ENCODE data around the gene PEDS1. TPM values are rescaled to one million over a fixed set of nuclear protein-coding genes. Genes with fewer than 3 reads are reported as not detected.
A peak's percentile ranks its signal among the peaks of the same experiment; 100 is the strongest.

The PEDS1 gene
- total RNA-seq, 1 donor from 2014 or later = 26.3 TPM

GRCh38 chr20:50127587-50128519 is 25.7 kb downstream of the PEDS1 start:
- peaks cover 61% of the 10 kb centered on the region for H3K36me3 Mint-ChIP-seq (ENCODE audit: low read depth)
- H3K9me3 Mint-ChIP-seq = no peaks in the 10 kb centered on the region
- intact Hi-C loops (cut with micrococcal nuclease) = no loop called here
- no peak overlapping the region for H3K27ac Mint-ChIP-seq
- H3K4me3 Mint-ChIP-seq = no peak overlapping the region
- peaks cover 6% of the 10 kb centered on the region for H3K4me1 Mint-ChIP-seq
- no peak for DNase-seq
- no peaks in the 10 kb centered on the region for H3K27me3 Mint-ChIP-seq

GRCh38 chr20:50126662-50127061 is 26.9 kb downstream of the PEDS1 start:
- peaks cover 6% of the 10 kb centered on the region for H3K4me1 Mint-ChIP-seq
- H3K27ac Mint-ChIP-seq = peak overlapping the region; percentile 48
- no peak overlapping the region for H3K4me3 Mint-ChIP-seq
- H3K27me3 Mint-ChIP-seq = no peaks in the 10 kb centered on the region
- intact Hi-C loops (cut with micrococcal nuclease) = no loop called here
- H3K9me3 Mint-ChIP-seq = no peaks in the 10 kb centered on the region
- peaks cover 67% of the 10 kb centered on the region for H3K36me3 Mint-ChIP-seq (ENCODE audit: low read depth)
- no peak for DNase-seq

- no peaks in the 10 kb centered on the region for H3K27me3 Mint-ChIP-seq
- peaks cover 4% of the 10 kb centered on the region for H3K4me1 Mint-ChIP-seq
- no peak overlapping the region for H3K4me3 Mint-ChIP-seq
- DNase-seq = no peak
- no peaks in the 10 kb centered on the region for H3K9me3 Mint-ChIP-seq
- intact Hi-C loops (cut with micrococcal nuclease) = no loop called here
- H3K36me3 Mint-ChIP-seq (ENCODE audit: low read depth) = peaks cover 56% of the 10 kb centered on the region
- no peak overlapping the region for H3K27ac Mint-ChIP-seq
Observed at GRCh38 chr20:50125279-50125678, 28.2 kb downstream of the PEDS1 start.

GRCh38 chr20:50124496-50124895 is 29.0 kb downstream of the PEDS1 start:
- no peaks in the 10 kb centered on the region for H3K27me3 Mint-ChIP-seq
- intact Hi-C loops (cut with micrococcal nuclease) = no loop called here
- peaks cover 52% of the 10 kb centered on the region for H3K36me3 Mint-ChIP-seq (ENCODE audit: low read depth)
- no peak overlapping the region for H3K4me3 Mint-ChIP-seq
- no peaks in the 10 kb centered on the region for H3K9me3 Mint-ChIP-seq
- H3K27ac Mint-ChIP-seq = no peak overlapping the region
- DNase-seq = no peak
- H3K4me1 Mint-ChIP-seq = peaks cover 4% of the 10 kb centered on the region

GRCh38 chr20:50123418-50123817 is 30.1 kb downstream of the PEDS1 start:
- no peak overlapping the region for H3K4me3 Mint-ChIP-seq
- H3K4me1 Mint-ChIP-seq = peaks cover 4% of the 10 kb centered on the region
- H3K36me3 Mint-ChIP-seq (ENCODE audit: low read depth) = peaks cover 46% of the 10 kb centered on the region
- no peaks in the 10 kb centered on the region for H3K27me3 Mint-ChIP-seq
- no peak overlapping the region for H3K27ac Mint-ChIP-seq
- no peak for DNase-seq
- H3K9me3 Mint-ChIP-seq = no peaks in the 10 kb centered on the region
- intact Hi-C loops (cut with micrococcal nuclease) = no loop called here

GRCh38 chr20:50122763-50123162 is 30.8 kb downstream of the PEDS1 start:
- Mint-ChIP-seq H3K36me3 (ENCODE audit: low read depth) (peaks cover 41% of the 10 kb centered on the region), H3K27ac (no peak overlapping the region), H3K4me3 (no peak overlapping the region), H3K4me1 (peaks cover 4% of the 10 kb centered on the region), H3K9me3 (no peaks in the 10 kb centered on the region), H3K27me3 (no peaks in the 10 kb centered on the region)
- intact Hi-C loops (cut with micrococcal nuclease) = no loop called here
- no peak for DNase-seq

GRCh38 chr20:50121858-50122271 is 31.7 kb downstream of the PEDS1 start:
- Mint-ChIP-seq H3K4me1 (peaks cover 5% of the 10 kb centered on the region), H3K9me3 (no peaks in the 10 kb centered on the region), H3K36me3 (ENCODE audit: low read depth) (peaks cover 34% of the 10 kb centered on the region), H3K27ac (no peak overlapping the region), H3K27me3 (no peaks in the 10 kb centered on the region), H3K4me3 (no peak overlapping the region)
- intact Hi-C loops (cut with micrococcal nuclease) = loop anchor here (1.0 kb wide), 1 partner anchor 47 kb away; no protein-coding TSS in a partner anchor
- no peak for DNase-seq

GRCh38 chr20:50120935-50121693 is 32.4 kb downstream of the PEDS1 start:
- intact Hi-C loops (cut with micrococcal nuclease) = loop anchor here (1.0 kb wide), 1 partner anchor 48 kb away; no protein-coding TSS in a partner anchor
- peak; percentile 85 for DNase-seq
- H3K4me3 Mint-ChIP-seq = no peak overlapping the region
- H3K36me3 Mint-ChIP-seq (ENCODE audit: low read depth) = peaks cover 30% of the 10 kb centered on the region
- H3K4me1 Mint-ChIP-seq = peaks cover 6% of the 10 kb centered on the region
- H3K27me3 Mint-ChIP-seq = no peaks in the 10 kb centered on the region
- no peak overlapping the region for H3K27ac Mint-ChIP-seq
- H3K9me3 Mint-ChIP-seq = no peaks in the 10 kb centered on the region

GRCh38 chr20:50118203-50118602 is 35.3 kb downstream of the PEDS1 start:
- intact Hi-C loops (cut with micrococcal nuclease) = loop anchor here (10.0 kb wide), 1 partner anchor 1073 kb away; the partner anchor contains the start of gene CSE1L
- Mint-ChIP-seq H3K4me1 (peaks cover 30% of the 10 kb centered on the region), H3K4me3 (no peak overlapping the region), H3K27ac (no peak overlapping the region), H3K9me3 (no peaks in the 10 kb centered on the region), H3K36me3 (ENCODE audit: low read depth) (peaks cover 9% of the 10 kb centered on the region), H3K27me3 (no peaks in the 10 kb centered on the region)
- DNase-seq = no peak

- DNase-seq = peak; percentile 70
- no peaks in the 10 kb centered on the region for H3K27me3 Mint-ChIP-seq
- peak overlapping the region; percentile 85 for H3K27ac Mint-ChIP-seq
- no peaks in the 10 kb centered on the region for H3K9me3 Mint-ChIP-seq
- peaks cover 9% of the 10 kb centered on the region for H3K36me3 Mint-ChIP-seq (ENCODE audit: low read depth)
- H3K4me1 Mint-ChIP-seq = peaks cover 41% of the 10 kb centered on the region
- intact Hi-C loops (cut with micrococcal nuclease) = loop anchor here (10.0 kb wide), 1 partner anchor 1072 kb away; the partner anchor contains the start of gene CSE1L
- peak overlapping the region; percentile 98 for H3K4me3 Mint-ChIP-seq
Observed at GRCh38 chr20:50116368-50116999, 37.0 kb downstream of the PEDS1 start.

- H3K4me1 Mint-ChIP-seq = peaks cover 47% of the 10 kb centered on the region
- peak overlapping the region; percentile 98 for H3K4me3 Mint-ChIP-seq
- H3K36me3 Mint-ChIP-seq (ENCODE audit: low read depth) = peaks cover 12% of the 10 kb centered on the region
- intact Hi-C loops (cut with micrococcal nuclease) = loop anchor here (10.0 kb wide), 1 partner anchor 1071 kb away; the partner anchor contains the start of gene CSE1L
- H3K27me3 Mint-ChIP-seq = no peaks in the 10 kb centered on the region
- peak overlapping the region; percentile 85 for H3K27ac Mint-ChIP-seq
- no peaks in the 10 kb centered on the region for H3K9me3 Mint-ChIP-seq
- peak; percentile 97 for DNase-seq
Observed at GRCh38 chr20:50115591-50116367, 37.7 kb downstream of the PEDS1 start.

- Mint-ChIP-seq H3K27ac (peak overlapping the region; percentile 85), H3K27me3 (no peaks in the 10 kb centered on the region), H3K9me3 (no peaks in the 10 kb centered on the region), H3K4me3 (peak overlapping the region; percentile 98), H3K4me1 (peaks cover 54% of the 10 kb centered on the region), H3K36me3 (ENCODE audit: low read depth) (peaks cover 17% of the 10 kb centered on the region)
- DNase-seq = peak; percentile 68
- intact Hi-C loops (cut with micrococcal nuclease) = loop anchor here (10.0 kb wide), 1 partner anchor 1070 kb away; the partner anchor contains the start of gene CSE1L
Observed at GRCh38 chr20:50115041-50115512, 38.4 kb downstream of the PEDS1 start.

Measured in activated CD4-positive, alpha-beta T cell treated with anti-CD3 and anti-CD28 coated beads, Interleukin-2, amount 10 ng/mL, durations not matched to agents 24 days and 14 days (primary cell).